CD1c-positive myeloid dendritic cell (primary cell): ENCODE measurements around the gene SIGLEC10.
"Not testable (repeated sequence)": the region's sequence is repeated elsewhere in the genome, so short reads cannot be mapped to it uniquely, and the experiment has no call there.

Experiments used
- DNase-seq: peaks from one replicate; pipeline ENCODE4 v3.0.0-alpha.2; 2016; ENCODE audit errors: extremely low spot score

SIGLEC10 gene

DNA sequence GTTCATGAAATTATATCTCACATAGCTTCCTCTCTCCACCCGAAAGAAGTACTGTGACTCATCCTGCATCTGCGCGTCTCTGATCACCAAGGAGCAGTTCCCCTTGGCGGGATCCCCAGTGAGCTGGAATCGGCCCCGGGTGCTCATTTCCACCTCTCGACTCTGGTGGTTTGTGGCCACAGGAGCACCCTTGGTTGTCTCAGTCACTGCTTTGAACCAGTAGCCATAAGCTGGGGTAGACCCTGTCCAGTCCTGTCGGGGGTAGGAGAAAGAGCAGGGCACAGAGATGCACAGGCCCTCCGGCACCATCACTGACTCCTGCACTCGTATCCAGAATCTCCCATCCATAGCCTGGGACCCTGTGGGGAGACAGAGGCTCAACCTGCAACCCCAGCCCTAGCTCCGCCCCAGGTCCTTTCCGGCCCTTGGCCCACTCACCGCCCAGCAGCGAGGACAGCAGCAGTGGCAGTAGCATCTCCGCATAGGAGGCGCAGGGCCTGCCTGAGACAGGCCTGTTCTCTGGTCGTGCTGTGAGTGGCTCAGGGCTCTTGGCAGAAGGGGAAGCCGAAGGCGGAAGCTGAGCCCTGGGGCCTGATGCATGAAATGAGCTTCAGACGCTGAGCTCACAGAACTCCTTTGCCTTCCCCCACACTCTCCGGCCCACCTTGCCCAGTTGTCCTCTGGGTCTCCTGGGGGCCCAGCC lies at the start of gene SIGLEC10:
Gene SIGLEC10 (minus strand): TSS at position 536 of the 703 bp plus-strand sequence. CDS start 61 bp downstream, at position 475.
- peak; percentile 92 for DNase-seq

- peak; percentile 38 for DNase-seq
These were observed 49.3 kb upstream of the SIGLEC10 start for GRCh38 chr19:51466723-51467122.

- DNase-seq, result not testable (repeated sequence)
These were observed 46.6 kb upstream of the SIGLEC10 start for GRCh38 chr19:51463976-51464581.

GRCh38 chr19:51462681-51463080 lies 45.2 kb upstream of the SIGLEC10 start:
- DNase-seq, result no peak

DNA sequence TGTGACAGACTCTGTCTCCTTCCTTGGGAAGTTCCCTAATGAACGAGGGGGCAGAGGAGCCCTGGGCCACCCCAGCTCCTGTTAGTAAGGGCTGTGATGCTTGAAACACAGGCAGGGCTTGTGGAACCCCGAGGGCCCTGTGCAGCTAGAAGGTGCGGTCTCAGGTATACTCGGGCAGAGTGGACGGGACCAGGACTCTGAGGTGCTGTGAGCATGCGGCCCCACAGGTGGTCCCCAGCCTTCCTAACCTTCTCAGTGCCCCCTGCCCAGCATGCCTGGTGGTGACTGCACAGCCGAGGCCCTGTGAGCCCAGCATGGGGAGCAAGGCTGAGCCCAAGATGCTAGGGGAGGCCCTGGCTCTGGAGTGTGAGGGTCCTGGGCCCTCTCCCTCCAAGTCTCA lies 44.8 kb upstream of the SIGLEC10 start:
- no peak for DNase-seq

DNA sequence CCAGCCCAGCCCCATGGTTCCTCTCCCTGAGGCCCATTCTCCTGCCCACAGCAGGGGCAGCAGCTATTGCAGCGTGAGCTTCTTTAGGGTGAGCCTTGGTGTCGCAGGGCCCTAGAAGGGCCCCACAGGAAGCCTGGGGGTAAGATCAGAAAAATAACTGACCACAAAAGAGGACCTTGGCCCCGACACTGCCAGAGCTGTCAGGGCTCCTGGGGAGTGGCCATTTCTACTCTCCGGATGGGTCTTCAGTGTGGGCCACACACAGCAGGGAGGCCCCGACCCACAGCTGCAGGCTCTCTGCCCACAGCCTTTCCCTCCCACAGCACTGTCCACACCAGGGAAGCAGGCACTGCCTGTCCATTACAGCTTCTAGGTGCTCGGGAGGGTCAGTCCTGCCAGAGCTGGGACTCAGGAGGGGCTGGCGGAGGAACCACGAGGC lies 44.3 kb upstream of the SIGLEC10 start:
- peak; percentile 70 for DNase-seq

DNA sequence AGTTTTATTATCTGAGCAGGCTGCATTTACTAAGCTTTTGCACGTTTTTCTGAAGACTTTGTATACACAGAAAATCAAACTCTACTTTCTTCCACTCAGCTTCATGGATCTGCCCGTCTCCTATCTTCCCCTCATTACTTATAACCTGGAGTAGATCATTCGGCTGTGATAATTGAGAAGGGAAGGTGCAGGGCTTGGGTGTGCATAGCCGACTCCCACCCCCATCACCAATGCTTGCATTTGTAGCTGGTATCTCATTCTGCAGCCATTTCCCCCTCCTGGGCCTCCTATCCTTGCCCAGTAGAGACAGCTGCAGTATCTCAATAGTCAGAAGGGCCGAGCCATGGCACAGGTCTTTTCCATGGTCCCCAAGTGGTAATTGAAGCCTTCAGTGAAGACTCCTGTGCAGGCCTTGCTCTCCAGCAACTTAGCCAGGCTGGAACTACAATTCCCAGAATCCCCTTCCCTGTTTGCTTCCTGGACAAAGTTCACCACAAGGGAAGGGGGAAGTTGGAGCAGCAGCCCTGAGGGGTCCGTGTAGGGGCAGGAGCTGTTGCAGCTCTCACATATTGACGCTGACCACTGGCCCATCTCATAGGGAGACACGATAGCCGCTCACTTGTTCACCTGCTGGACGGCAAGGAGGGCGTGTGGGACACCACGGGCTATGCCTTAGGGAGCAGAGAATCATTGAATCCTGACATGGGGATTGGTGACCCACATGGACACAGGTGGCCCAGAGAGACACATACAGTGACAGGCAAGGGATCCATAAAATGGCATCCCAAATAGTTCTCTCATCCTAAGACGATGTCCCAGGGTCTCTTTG lies 42.9 kb upstream of the SIGLEC10 start:
- DNase-seq, result peak; percentile 63

- no peak for DNase-seq
These were observed 41.6 kb upstream of the SIGLEC10 start for GRCh38 chr19:51458899-51459505.

- no peak for DNase-seq
These were observed 40.7 kb upstream of the SIGLEC10 start, which contains the start of gene SIGLEC8 for GRCh38 chr19:51458051-51458645. Gene SIGLEC8, minus strand, starts transcription at chr19:51458454. Its CDS starts 67 bp downstream, at chr19:51458387.

DNA sequence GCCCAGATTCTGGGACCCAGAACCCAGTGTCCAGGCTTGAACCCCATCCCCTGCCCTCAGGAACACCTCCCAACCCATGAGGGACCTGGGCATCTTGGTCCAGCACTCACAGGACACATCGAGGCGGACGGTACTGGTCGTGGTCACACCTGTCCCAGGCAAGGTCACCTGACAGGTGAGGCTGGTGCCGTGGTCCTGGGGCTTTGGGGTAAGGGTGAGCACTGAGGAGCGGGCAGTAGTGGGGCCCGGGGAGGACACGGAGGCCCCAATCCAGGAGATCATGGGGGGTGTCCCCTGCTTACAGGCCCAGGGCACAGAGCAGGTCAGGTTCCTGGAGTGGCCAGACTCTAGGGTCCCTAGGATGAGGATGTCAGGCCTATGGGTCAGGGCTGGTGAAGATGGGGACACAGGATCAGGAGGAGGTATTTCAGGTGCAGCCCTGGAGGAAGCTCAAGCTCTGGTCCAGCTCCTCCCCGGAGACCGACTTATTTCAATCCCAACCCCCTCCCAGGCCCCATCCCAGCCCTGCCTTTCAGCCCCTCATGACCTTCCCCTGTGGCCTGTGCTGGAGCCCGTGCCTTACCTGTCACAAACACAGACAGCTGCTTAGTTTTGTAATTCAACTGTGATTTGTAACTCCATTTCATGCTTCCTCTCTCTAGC lies 40.0 kb upstream of the SIGLEC10 start:
- DNase-seq, result no peak

DNA sequence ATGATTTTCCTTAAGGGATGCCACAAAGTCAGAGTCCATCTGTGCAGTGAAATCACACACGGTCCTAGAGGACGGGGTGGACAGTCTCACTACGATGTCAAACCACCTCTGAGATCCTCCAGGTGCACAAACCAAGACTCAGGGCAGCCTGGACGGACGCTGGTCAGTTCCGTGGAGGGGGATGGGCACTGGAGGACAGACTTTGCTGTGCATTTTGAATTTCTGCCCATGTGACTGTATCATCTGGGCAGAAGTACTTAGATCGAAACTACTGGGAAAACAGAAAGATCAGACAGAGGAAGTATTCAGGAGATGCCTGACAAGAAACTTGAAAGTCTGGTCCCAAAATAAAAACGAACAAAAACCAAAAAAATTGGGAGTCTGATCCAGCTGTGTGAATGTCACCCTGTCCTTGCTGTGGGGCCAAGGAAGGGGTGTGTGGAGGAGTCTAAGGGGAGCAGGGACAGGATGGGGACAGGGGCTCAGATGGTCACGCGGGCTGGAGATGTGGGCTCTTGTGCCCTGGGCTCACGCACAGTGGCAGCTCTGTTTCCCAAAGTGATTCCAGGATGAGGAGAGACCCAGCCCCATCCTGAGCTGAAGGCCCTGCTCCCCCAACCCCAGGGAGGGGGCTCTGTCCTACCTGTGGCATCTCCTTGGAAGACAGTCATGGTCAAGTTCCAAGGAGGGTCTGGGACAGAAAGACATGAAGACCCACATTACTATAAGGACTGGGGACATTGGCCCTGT lies 39.3 kb upstream of the SIGLEC10 start:
- no peak for DNase-seq

DNA sequence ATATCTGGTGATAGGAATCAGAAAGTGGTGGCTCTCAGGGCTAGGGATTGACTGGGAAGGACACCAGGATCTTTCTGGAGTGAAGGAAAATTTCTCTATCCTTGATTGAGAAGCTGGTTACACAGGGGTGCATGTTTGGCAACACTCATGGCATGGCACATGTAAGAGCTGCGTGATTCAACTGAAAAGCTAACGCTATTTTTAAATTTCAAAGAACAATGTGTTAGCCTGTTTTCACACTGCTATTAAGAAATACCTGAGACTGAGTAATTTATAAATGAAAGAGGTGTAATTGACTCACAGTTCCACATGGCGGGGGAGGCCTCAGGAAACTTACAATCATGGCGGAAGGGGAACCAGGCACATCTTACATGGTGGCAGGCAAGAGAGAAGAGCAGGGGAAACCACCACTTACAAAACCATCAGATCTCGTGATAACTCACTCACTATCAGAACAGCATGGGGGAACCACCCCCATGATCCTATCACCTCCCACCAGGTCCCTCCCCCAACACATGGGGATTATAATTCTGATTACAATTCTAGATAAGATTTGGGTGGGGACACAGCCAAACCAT lies 33.4 kb upstream of the SIGLEC10 start:
- no peak for DNase-seq

- no peak for DNase-seq
These were observed 31.1 kb upstream of the SIGLEC10 start for GRCh38 chr19:51448411-51449016.

DNA sequence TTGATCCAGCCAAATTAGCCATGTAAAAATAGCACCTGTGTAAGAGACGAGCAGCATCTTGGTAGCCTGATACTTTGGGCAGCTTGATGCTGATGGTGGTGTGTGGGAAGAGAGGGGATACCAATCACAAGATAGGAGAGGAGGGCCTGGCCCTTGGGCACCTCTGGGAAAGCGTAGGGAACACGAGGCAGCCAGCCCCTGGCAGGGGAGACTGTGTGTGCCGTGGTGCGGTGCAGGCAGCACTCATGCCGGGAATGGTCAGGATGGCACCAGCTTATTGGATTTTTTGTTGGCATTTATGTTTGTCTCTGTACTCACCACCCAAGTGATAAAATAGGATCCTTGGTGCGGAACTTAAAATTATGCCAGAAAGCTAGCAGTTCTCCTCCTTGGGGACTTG lies 30.6 kb upstream of the SIGLEC10 start:
- DNase-seq, result no peak

DNA sequence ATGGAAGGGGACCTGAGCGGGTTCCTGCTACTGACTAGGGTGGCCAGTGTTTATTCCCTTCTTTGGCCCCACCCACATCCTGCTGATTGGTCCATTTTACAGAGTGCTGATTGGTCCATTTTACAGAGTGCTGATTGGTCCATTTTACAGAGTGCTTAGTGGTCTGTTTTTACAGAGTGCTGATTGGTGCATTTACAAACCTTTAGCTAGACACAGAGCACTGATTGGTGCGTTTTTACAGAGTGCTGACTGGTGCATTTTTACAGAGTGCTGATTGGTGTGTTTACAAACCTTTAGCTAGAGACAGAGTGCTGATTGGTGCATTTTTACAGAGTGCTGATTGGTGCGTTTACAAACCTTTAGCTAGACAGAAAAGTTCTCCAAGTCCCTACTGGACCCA lies 30.1 kb upstream of the SIGLEC10 start:
- not testable (repeated sequence) for DNase-seq

- DNase-seq, result peak; percentile 92
These were observed 24.3 kb upstream of the SIGLEC10 start for GRCh38 chr19:51441410-51442390.

- peak; percentile 88 for DNase-seq
These were observed 23.5 kb upstream of the SIGLEC10 start for GRCh38 chr19:51440846-51441409.

- no peak for DNase-seq
These were observed 22.6 kb upstream of the SIGLEC10 start for GRCh38 chr19:51440052-51440451.
